ENCODE data around the gene SLC9A9. TPM values are rescaled to one million over a fixed set of nuclear protein-coding genes. Genes with fewer than 3 reads are reported as not detected.

SLC9A9 gene
- total RNA-seq, 8 experiments from 2014 or later = 0.29 to 11.3 (median 5.9) TPM

DNA sequence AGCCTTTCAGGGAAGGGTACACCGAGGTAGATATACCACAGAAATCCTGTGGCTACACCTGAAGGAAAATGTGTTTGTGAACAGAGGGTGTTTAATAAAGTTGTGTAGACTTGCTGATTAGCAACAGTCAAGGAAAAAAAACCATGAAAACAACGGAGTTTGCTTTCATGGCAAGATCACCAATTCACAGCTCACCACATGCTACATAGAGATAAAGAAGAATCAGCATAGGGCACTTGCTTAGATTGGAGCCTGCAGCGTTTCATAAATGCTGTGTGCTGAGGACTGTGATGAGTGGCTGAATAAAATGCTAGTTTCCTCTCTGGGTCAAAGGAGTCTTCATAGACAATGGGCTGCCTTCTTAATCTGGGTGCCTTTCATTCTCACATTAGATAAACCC is 257.6 kb downstream of the SLC9A9 start:
- no peak overlapping the region for H3K27ac ChIP-seq
- ATAC-seq (replicated peaks in 6 of 8) = no peak
- in situ Hi-C loops (cut with MboI; ENCODE audit: low pct_unique_long_range_greater_than_20kb in 2 of 9, low sequenced_read_pairs in 9 of 9, unreplicated experiment in 9 of 9) = no loop called here
- H3K4me3 ChIP-seq = no peak overlapping the region
- 48 to 100% (median 75%) methylated on average over 1 to 3 of the region's 3 CpGs; no CpG with 5 or more reads in 2 of the 10 experiments for WGBS, 10 experiments
- H3K4me1 ChIP-seq (replicated peaks in 1 of 2) = no peaks in the 10 kb centered on the region

DNA sequence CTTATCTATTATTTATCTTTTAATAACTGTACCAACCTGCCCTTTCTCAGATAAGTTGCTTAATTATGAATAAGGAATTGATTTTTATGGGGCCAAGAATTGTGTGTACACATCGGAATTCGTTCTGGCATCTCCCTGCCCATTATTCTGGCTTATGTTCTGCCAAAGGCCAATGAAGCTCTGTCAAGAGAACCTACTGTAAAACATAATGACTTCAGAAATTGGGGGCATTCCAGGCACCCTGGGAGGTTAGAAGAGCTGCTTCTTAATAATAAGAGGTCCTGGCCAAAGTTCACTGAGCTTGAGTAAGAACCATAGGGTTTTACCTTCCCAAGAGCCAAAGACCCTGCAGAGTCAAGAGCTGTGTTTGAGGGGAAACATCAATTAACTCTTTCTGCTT is 261.7 kb downstream of the SLC9A9 start:
- H3K4me1 ChIP-seq (replicated peaks in 1 of 2) = no peaks in the 10 kb centered on the region
- ATAC-seq (replicated peaks in 6 of 8) = no peak
- no peak overlapping the region for H3K4me3 ChIP-seq
- H3K27ac ChIP-seq = no peak overlapping the region
- 38 to 100% (median 88%) methylated on average over 1 to 2 of the region's 2 CpGs; no CpG with 5 or more reads in 4 of the 10 experiments for WGBS, 10 experiments
- in situ Hi-C loops (cut with MboI; ENCODE audit: low pct_unique_long_range_greater_than_20kb in 2 of 9, low sequenced_read_pairs in 9 of 9, unreplicated experiment in 9 of 9) = no loop called here

DNA sequence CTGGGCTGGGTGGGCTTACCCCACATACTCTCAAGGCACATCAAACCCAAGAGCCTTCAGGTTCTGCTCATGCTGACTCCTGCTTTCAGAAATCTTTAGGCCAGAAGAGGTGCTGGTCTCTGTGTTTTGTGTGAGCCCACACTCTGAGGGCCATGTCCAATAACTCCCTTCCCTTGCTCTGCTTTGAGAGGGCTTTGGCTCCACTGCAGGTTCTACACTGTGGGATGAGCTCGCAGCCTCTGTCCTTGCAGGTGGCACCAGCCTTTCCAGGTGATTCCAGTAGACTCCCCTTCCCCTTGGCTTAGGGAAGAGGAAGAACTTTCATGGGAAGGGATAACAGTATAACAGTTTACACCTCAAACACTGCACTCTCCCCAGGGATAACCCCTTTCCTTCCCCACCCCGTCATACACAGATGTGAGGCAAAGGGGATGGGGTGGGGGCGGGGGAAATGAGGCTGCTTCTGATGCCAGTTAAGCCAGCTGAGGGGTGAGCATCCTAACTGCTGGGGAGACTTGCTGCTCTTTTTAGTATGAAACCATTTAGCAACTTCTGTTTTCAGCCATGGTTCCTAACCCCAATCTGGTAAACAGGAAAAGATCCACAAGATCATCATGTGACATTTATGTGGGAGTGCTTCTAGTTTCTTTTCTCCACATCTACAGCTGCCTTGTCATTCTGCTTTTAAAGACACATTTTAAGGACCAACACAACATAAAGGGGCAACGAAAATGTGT is 262.4 kb downstream of the SLC9A9 start:
- ATAC-seq (replicated peaks in 6 of 8) = no peak
- no peak overlapping the region for H3K4me3 ChIP-seq
- WGBS, 10 experiments = 0 to 80% (median 50%) methylated on average over 1 to 2 of the region's 4 CpGs; no CpG with 5 or more reads in 1 of the 10 experiments
- in situ Hi-C loops (cut with MboI; ENCODE audit: low pct_unique_long_range_greater_than_20kb in 2 of 9, low sequenced_read_pairs in 9 of 9, unreplicated experiment in 9 of 9) = no loop called here
- no peak overlapping the region for H3K27ac ChIP-seq
- no peaks in the 10 kb centered on the region for H3K4me1 ChIP-seq (replicated peaks in 1 of 2)

DNA sequence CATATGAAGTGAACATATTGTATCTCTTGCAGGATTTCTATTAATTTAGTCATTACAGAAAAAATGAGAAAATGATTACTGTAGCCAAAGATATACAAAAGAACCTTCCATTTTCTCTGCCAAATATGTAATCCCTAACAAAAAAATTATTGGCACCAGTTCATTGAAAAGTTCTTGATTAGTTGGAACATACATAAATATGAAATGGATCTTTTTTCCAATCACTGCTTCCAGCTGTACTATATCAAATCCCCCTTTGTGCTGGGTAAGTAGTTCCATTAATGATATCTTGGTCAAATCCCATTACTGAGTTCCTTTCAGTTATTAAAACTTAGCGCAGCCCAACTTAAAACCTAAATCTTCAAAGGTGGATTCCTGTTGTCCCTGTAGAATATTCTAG is 263.8 kb downstream of the SLC9A9 start:
- in situ Hi-C loops (cut with MboI; ENCODE audit: low pct_unique_long_range_greater_than_20kb in 2 of 9, low sequenced_read_pairs in 9 of 9, unreplicated experiment in 9 of 9) = no loop called here
- whole genome bisulfite sequencing, 10 experiments = 80 to 100% (median 90%) methylated on average over 1 of the region's 1 CpG; no CpG with 5 or more reads in 3 of the 10 experiments
- ATAC-seq (replicated peaks in 6 of 8) = no peak
- no peak overlapping the region for H3K27ac ChIP-seq
- no peak overlapping the region for H3K4me3 ChIP-seq
- peaks cover 0 to 9% of the 10 kb centered on the region in 2 donors for H3K4me1 ChIP-seq (replicated peaks in 1 of 2)

DNA sequence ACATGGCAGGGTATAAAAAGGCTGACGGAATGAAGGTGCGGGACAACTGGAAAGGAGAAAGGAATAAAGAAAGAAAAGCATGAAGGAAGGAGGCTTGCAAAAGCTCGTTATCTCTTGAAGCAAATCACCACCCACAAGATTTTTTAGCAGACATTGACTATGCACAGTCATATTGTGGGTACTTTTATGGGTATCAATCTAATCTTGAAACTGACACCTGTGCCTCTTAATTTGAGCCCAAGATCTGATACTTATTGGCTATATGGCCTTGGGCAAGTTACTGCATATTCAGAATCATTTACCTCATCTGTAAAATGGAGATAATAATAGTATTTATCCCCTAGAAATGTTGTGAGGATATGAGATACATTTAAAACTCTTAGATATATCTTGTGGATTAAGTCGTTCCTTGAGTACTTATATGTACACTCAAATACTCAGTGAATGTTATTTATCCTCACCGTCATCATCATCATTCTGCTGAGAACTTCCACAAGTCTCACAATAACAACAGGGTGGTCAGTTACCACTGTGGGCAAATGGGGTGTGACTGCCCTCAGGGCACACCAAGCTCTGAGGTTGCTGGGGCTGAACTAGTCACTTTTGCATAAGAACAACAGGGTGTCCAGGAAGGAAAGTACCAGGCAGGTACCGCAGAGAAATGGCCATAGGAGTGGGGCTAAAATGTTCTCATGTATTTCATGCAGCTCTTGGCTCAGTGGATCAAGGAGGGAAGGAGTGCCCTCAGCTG is 266.1 kb downstream of the SLC9A9 start:
- Histone ChIP-seq H3K27ac (no peak overlapping the region), H3K4me3 (no peak overlapping the region), H3K4me1 (replicated peaks in 1 of 2) (peaks cover 7 to 27% of the 10 kb centered on the region in 2 donors)
- ATAC-seq (replicated peaks in 6 of 8) = no peak
- in situ Hi-C loops (cut with MboI; ENCODE audit: low pct_unique_long_range_greater_than_20kb in 2 of 9, low sequenced_read_pairs in 9 of 9, unreplicated experiment in 9 of 9) = no loop called here
- WGBS, 10 experiments = 43 to 100% (median 90%) methylated on average over 1 to 6 of the region's 6 CpGs; no CpG with 5 or more reads in 1 of the 10 experiments

DNA sequence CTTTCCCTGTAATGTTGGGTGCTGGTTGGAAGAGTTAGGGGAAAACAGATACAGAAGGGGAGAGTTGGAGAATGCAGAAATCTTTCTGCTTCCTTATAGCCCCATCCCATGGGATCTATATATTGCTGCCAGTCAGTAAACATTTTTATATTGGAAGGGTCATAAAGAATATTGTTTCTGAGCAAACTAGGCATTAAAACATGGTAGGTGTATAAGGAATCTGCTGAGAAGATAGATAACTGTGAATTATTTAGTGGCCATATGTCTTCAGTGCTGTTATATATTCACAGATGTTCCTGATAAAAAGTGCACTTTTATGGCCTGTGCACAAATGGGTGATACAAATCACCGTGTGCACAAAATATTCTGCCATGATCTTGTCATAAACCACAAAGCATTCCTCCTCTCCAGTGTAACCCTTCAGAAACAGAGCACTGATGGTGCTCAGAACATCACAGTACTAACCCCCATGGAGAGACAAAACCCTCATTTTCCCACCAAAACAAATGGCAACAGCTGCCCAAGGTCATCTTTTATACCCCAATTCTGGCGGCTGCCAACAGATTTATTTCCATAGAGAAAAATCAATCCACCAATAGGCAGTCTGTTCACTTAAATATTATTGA is 269.3 kb downstream of the SLC9A9 start:
- in situ Hi-C loops (cut with MboI; ENCODE audit: low pct_unique_long_range_greater_than_20kb in 2 of 9, low sequenced_read_pairs in 9 of 9, unreplicated experiment in 9 of 9) = no loop called here
- H3K4me1 ChIP-seq (replicated peaks in 1 of 2) = peaks cover 15 to 35% of the 10 kb centered on the region in 2 donors
- WGBS, 10 experiments = 39 to 100% (median 49%) methylated on average over 1 to 2 of the region's 2 CpGs; no CpG with 5 or more reads in 2 of the 10 experiments
- ATAC-seq (replicated peaks in 6 of 8) = peak in 3 of 8 experiments; percentile 24 to 94 (median 33)
- H3K4me3 ChIP-seq = no peak overlapping the region
- H3K27ac ChIP-seq = peak overlapping the region in 1 of 2 donors; percentile 4

DNA sequence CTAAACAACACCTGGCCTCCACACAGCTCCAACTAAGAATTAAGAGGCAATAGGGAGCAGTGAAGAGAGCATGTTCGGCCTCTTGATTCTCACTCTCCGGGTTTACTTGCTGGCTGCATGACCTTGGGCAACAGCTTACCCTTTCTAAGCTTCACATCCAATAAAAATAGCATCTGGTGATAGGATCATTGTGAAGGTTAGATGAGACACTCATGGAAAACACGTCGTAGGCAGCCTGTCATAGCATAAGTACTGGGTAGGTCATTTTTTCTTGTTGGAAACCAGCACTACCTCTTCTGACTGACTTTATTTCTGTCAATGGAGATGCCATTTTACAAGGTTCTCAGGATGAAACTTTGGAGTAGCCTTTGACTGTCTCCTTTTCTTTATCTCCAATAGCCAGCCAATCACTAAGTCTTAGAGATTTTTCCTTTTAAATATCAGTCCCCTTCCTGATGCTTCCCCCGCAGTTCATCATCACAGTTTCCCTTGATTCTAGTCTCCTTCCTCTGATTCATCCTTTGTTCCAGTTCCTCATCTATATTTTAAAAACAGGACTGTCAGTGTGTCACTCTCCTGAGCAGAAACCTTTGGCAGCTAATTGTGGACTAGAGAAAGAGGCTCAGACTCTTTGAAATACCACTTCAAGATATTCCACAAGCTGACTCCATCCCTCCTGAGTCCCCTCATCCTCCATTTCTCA is 271.5 kb downstream of the SLC9A9 start:
- Histone ChIP-seq H3K27ac (no peak overlapping the region), H3K4me3 (no peak overlapping the region), H3K4me1 (replicated peaks in 1 of 2) (peaks cover 22 to 44% of the 10 kb centered on the region in 2 donors)
- in situ Hi-C loops (cut with MboI; ENCODE audit: low pct_unique_long_range_greater_than_20kb in 2 of 9, low sequenced_read_pairs in 9 of 9, unreplicated experiment in 9 of 9) = no loop called here
- 68 to 100% (median 96%) methylated on average over 2 to 5 of the region's 5 CpGs; no CpG with 5 or more reads in 2 of the 10 experiments for WGBS, 10 experiments
- no peak for ATAC-seq (replicated peaks in 6 of 8)

DNA sequence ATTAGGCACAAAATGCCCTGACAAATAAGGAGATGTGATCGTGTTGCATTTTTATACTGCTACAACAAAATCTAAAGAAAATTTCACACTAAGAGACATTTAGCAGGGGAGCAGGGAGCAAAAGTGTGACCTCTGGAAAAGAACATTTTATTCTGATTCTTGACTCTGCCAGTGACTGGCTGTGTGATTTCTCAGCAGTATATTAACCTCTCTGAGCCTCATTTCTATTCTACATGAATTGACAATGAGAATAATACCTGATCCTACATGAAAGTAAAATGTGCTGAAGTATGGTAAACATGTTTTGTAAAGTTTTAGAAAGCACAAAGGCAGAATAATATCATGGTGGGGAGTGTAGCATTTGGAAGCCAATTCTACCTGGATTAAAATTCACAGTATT is 273.3 kb downstream of the SLC9A9 start:
- Histone ChIP-seq H3K4me3 (no peak overlapping the region), H3K4me1 (replicated peaks in 1 of 2) (peaks cover 22 to 40% of the 10 kb centered on the region in 2 donors), H3K27ac (no peak overlapping the region)
- in situ Hi-C loops (cut with MboI; ENCODE audit: low pct_unique_long_range_greater_than_20kb in 2 of 9, low sequenced_read_pairs in 9 of 9, unreplicated experiment in 9 of 9) = no loop called here
- ATAC-seq (replicated peaks in 6 of 8) = no peak
- 70 to 100% (median 86%) methylated on average over 1 of the region's 1 CpG; no CpG with 5 or more reads in 1 of the 10 experiments for WGBS, 10 experiments

DNA sequence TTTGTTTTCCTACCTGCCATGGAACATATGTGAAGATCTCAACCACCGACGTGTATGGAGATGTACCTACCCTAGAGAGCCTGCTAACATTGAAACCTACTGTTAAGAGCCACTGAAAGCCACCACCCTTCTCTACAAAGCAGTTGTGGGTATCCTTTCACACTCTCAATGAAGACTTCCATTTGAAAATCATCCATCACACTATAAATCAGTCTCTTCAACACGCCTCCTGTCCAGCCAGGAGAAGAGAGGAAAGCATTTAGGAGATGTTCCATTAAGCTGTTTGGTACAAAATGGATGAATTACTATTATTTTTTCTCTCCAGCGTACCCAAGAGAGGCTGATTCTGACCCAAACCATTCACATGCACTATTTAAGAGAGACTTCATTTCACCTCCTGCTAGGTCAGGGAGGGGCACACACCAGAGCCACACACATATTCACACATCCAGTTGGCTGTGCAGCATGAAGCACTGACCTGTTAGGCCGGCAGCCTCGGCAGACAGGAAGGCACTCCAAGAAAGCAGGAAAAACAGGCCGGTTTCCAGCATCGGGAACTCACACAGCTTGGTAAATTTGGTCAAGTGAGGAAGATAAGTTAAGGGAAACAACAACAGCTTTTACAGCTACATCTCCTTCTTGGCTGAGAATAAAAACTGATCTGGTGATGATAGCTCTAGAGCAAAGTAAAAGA is 274.5 kb downstream of the SLC9A9 start:
- in situ Hi-C loops (cut with MboI; ENCODE audit: low pct_unique_long_range_greater_than_20kb in 2 of 9, low sequenced_read_pairs in 9 of 9, unreplicated experiment in 9 of 9) = no loop called here
- peak in 3 of 8 experiments; percentile 33 to 73 (median 73) for ATAC-seq (replicated peaks in 6 of 8)
- peaks cover 19 to 28% of the 10 kb centered on the region in 2 donors for H3K4me1 ChIP-seq (replicated peaks in 1 of 2)
- no peak overlapping the region for H3K4me3 ChIP-seq
- 40 to 100% (median 77%) methylated on average over 1 to 8 of the region's 8 CpGs; no CpG with 5 or more reads in 1 of the 10 experiments for WGBS, 10 experiments
- H3K27ac ChIP-seq = no peak overlapping the region

DNA sequence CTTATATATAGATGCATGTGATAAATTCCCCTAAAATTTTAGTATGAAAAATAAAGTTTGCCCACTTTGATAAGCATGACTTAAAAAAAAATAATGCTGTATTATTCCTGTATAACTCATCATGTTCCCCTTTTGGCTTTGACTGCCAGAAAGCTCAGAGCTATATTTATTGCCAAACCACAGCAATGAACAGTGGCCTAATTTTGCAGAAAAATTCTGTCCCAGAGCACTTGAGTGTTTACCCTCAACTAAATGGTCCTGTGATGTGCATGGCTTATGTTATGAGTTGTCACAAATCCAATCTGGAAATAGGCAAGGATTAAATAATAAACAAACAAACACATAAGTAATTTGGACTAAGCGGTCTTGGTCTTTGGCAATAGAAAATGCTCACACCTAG is 276.7 kb downstream of the SLC9A9 start:
- Histone ChIP-seq H3K4me3 (no peak overlapping the region), H3K4me1 (replicated peaks in 1 of 2) (peaks cover 20 to 31% of the 10 kb centered on the region in 2 donors), H3K27ac (no peak overlapping the region)
- 80 to 100% (median 100%) methylated on average over 1 of the region's 1 CpG; no CpG with 5 or more reads in 3 of the 10 experiments for WGBS, 10 experiments
- ATAC-seq (replicated peaks in 6 of 8) = no peak
- in situ Hi-C loops (cut with MboI; ENCODE audit: low pct_unique_long_range_greater_than_20kb in 2 of 9, low sequenced_read_pairs in 9 of 9, unreplicated experiment in 9 of 9) = no loop called here

DNA sequence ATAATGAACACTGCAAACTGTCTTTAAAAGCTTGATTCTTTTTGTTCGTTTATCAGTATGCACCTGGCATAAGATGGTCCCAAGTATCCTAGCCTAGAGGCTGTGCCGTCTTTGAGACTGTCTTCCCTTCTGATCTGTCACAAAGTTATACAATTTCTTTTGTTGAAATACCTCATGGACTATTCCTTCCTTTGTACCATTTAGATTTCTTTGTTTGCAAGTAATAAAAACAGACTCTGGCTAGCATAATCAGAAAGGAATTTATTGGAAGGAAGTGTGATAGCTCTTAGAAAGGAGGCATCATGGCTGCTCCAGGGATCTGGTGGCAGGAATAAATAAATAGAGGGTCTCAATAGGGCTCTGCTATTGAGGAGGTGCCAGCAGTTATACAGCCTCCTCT is 280.4 kb downstream of the SLC9A9 start:
- H3K4me1 ChIP-seq (replicated peaks in 1 of 2) = peaks cover 6 to 25% of the 10 kb centered on the region in 2 donors
- H3K27ac ChIP-seq = no peak overlapping the region
- in situ Hi-C loops (cut with MboI; ENCODE audit: low pct_unique_long_range_greater_than_20kb in 2 of 9, low sequenced_read_pairs in 9 of 9, unreplicated experiment in 9 of 9) = no loop called here
- no peak for ATAC-seq (replicated peaks in 6 of 8)
- 0 to 100% (median 88%) methylated on average over 1 to 2 of the region's 2 CpGs for WGBS, 10 experiments
- H3K4me3 ChIP-seq = no peak overlapping the region

DNA sequence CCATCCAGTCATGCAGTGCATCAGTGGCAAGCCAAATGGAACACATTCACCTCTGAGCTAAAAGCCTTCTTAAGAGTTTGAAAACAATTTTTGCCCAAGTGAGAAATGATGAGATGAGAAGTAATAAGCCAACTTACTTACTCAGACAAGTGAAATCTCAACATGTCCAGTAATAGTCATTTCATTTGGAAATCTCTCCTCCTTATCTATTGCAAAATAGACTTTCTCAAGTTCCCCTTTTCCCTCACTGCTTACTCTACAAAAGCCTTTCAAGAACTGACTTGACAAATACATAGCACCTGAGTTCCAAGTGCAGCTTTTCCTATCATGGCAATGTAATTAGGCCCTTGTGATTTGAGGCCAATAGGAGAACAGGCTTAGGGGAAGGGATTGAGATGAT is 282.3 kb downstream of the SLC9A9 start:
- in situ Hi-C loops (cut with MboI; ENCODE audit: low pct_unique_long_range_greater_than_20kb in 2 of 9, low sequenced_read_pairs in 9 of 9, unreplicated experiment in 9 of 9) = no loop called here
- Histone ChIP-seq H3K4me3 (no peak overlapping the region), H3K27ac (no peak overlapping the region), H3K4me1 (replicated peaks in 1 of 2) (peaks cover 6 to 25% of the 10 kb centered on the region in 2 donors)
- ATAC-seq (replicated peaks in 6 of 8) = no peak

Data from motor neuron (in vitro differentiated cells).